ENCODE data around the gene CDK5.
A peak's percentile ranks its signal among the peaks of the same experiment; 100 is the strongest.

Gene CDK5

GRCh38 chr7:151071032-151071866 is 13.6 kb upstream of the CDK5 start:
- DNase-seq: no peak

- no peak for DNase-seq
Measured at GRCh38 chr7:151070574-151070960, 12.9 kb upstream of the CDK5 start.

- DNase-seq: no peak
Measured at GRCh38 chr7:151069841-151070573, 12.3 kb upstream of the CDK5 start.

GRCh38 chr7:151068069-151068773 is 10.5 kb upstream of the CDK5 start:
- no peak for DNase-seq

GRCh38 chr7:151066273-151066974 is 8.7 kb upstream of the CDK5 start:
- DNase-seq: no peak

GRCh38 chr7:151065516-151065915 is 7.8 kb upstream of the CDK5 start:
- no peak for DNase-seq

- DNase-seq: no peak
Measured at GRCh38 chr7:151064993-151065392, 7.3 kb upstream of the CDK5 start.

- no peak for DNase-seq
Measured at GRCh38 chr7:151064454-151064853, 6.8 kb upstream of the CDK5 start.

GRCh38 chr7:151063212-151063561 is 5.5 kb upstream of the CDK5 start:
- DNase-seq: no peak

GRCh38 chr7:151062399-151063211 is 4.9 kb upstream of the CDK5 start:
- no peak for DNase-seq

GRCh38 chr7:151062111-151062398 is 4.4 kb upstream of the CDK5 start:
- DNase-seq: no peak

GRCh38 chr7:151061213-151062110 is 3.8 kb upstream of the CDK5 start:
- no peak for DNase-seq

GRCh38 chr7:151060416-151061212 is 2.9 kb upstream of the CDK5 start:
- peak in 1 of 2 experiments; percentile 34 for DNase-seq

GRCh38 chr7:151060113-151060415 is 2.4 kb upstream of the CDK5 start:
- no peak for DNase-seq

- DNase-seq: peak; percentile 73 to 78
Measured at GRCh38 chr7:151059367-151060112, 1.8 kb upstream of the CDK5 start, which contains the start of gene SLC4A2. Gene SLC4A2 (plus strand): TSS chr7:151059589. CDS start chr7:151061988, 2,399 bp downstream.

- peak; percentile 28 to 41 for DNase-seq
Measured at GRCh38 chr7:151058781-151059366, 1.2 kb upstream of the CDK5 start.

GRCh38 chr7:151057989-151058780 is 488 bp upstream of the CDK5 start:
- peak; percentile 95 to 98 for DNase-seq
